Mucosa of stomach (tissue), 1 donor: Measurements from ENCODE around the gene RAB28.
"Not testable (repeated sequence)": the region's sequence is repeated elsewhere in the genome, so short reads cannot be mapped to it uniquely, and the experiment has no call there.

Source experiments
- H3K27me3 ChIP-seq: one replicate; pipeline ENCODE4 v1.7.0; 2013; ENCODE audit warnings: mild to moderate bottlenecking, low read length; ENCODE audit not compliant: control insufficient read depth, insufficient read depth
- H3K36me3 ChIP-seq: one replicate; pipeline ENCODE4 v1.7.0; 2013; ENCODE audit warnings: low read length; ENCODE audit not compliant: control insufficient read depth, insufficient read depth
- H3K4me1 ChIP-seq: one replicate; pipeline ENCODE4 v1.7.0; 2013; ENCODE audit warnings: mild to moderate bottlenecking, low read length; ENCODE audit not compliant: control insufficient read depth, insufficient read depth
- H3K4me3 ChIP-seq: one replicate; pipeline ENCODE4 v1.7.0; 2013; ENCODE audit warnings: low read length
- H3K9ac ChIP-seq: one replicate; pipeline ENCODE4 v1.7.0; 2013; ENCODE audit warnings: mild to moderate bottlenecking, low read length, moderate library complexity
- H3K9me3 ChIP-seq: one replicate; pipeline ENCODE4 v1.7.0; 2013; ENCODE audit warnings: mild to moderate bottlenecking, low read length, moderate library complexity; ENCODE audit not compliant: control insufficient read depth
- donor health status: Pancreatic carcinoma.

Gene RAB28

DNA sequence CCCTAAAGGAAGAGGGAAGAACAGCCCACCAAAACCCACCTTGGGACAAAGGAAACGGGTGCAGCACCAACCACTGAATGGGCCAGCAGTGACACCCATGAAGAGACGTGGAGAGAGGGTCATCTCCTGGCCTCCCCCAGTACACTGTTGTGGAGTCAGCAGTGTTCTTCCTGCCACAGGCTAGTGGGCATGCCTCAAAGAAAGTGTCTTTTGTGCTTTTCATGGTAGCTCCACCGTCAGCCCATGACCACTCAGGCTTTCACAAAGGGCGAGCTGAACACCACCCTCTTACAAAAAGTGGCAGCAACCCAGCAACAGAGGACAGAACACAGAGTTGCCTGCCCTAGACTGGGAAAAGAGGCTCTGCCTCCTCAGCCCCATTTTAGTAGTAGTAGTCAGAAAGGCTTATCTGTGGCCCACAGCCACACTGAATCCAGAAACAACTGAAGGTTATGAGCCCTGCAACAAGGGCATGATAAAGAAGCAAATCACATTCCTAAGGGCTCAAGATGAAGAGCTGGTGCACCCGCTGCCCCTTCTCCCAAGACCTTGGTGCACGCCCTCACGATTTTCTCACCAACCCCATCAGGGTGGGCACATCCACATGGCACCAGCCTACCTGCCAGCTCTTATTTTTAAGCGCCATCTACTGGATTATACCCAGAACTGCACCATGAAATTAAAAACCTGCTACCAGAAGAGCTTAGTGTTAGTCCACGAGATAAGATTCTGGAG, 53.1 kb downstream of the RAB28 start:
- H3K4me3 ChIP-seq, result no peak overlapping the region
- H3K27me3 ChIP-seq, result no peaks in the 10 kb centered on the region
- H3K4me1 ChIP-seq, result peaks cover 10% of the 10 kb centered on the region
- no peaks in the 10 kb centered on the region for H3K9me3 ChIP-seq
- H3K9ac ChIP-seq, result no peak overlapping the region
- no peaks in the 10 kb centered on the region for H3K36me3 ChIP-seq

DNA sequence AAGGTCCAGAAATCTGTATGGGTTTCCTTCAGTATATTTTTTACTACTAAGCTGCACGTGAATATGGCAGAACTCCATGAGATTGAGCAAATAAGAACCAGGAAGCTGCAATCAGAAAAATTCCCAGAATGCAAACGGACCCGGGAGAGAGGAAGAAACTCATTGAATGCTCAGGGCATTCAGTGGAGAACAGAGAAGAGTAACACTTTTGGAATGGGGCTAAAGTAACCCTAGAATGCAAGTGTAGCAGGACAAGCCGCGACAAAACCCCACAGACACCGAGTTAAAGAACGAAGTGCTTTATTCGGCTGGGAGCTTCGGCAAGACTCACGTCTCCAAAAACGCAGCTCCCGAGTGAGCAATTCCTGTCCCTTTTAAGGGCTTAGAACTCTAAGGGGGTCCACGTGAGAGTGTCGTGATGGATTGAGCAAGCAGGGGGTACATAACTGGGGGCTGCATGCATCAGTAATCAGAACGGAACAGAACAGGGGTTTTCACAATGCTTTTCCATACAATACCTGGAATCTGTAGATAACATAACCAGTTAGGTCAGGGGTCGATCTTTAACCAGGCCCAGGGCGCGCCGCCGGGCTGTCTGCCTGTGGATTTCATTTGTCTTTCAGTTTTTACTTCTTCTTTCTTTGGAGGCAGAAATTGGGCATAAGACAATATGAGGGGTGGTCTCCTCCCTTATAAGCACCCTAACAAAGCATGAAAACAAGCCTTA, 56.4 kb downstream of the RAB28 start:
- Histone ChIP-seq H3K9ac (no peak overlapping the region), H3K36me3 (no peaks in the 10 kb centered on the region), H3K4me1 (peaks cover 10% of the 10 kb centered on the region), H3K27me3 (no peaks in the 10 kb centered on the region), H3K4me3 (no peak overlapping the region), H3K9me3 (no peaks in the 10 kb centered on the region)

DNA sequence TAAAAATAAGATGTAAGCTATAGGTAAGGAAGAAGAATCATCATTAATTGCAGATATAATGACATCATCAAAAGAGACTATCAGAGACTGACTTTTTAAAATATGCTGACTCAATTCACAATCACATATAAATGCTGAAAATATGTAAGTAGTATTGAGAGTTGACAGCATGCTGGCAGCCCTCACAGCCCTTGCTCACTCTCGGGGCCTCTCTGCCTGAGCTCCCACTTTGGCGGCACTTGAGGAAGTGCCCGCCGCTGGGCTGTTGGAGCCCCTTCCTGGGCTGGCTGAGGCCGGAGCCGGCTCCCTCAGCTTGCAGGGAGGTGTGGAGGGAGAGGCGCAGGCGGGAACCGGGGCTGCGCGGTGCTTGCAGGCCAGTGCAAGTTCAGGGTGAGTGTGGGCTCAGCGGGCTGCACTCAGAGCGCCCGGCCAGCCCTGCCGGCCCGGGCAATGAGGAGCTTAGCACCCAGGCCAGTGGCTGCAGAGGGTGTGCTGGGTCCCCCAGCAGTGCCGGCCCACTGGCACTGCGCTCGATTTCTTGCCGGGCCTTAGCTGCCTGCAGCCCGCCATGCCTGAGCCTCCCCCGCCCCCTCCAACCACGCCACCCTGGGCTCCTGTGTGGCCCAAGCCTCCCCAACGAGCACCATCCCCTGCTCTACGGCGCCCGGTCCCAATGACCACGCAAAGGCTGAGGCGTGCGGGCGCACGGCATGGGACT, 68.9 kb downstream of the RAB28 start:
- no peaks in the 10 kb centered on the region for H3K9me3 ChIP-seq
- H3K4me3 ChIP-seq, result no peak overlapping the region
- H3K27me3 ChIP-seq, result no peaks in the 10 kb centered on the region
- no peak overlapping the region for H3K9ac ChIP-seq
- H3K36me3 ChIP-seq, result no peaks in the 10 kb centered on the region
- no peaks in the 10 kb centered on the region for H3K4me1 ChIP-seq

DNA sequence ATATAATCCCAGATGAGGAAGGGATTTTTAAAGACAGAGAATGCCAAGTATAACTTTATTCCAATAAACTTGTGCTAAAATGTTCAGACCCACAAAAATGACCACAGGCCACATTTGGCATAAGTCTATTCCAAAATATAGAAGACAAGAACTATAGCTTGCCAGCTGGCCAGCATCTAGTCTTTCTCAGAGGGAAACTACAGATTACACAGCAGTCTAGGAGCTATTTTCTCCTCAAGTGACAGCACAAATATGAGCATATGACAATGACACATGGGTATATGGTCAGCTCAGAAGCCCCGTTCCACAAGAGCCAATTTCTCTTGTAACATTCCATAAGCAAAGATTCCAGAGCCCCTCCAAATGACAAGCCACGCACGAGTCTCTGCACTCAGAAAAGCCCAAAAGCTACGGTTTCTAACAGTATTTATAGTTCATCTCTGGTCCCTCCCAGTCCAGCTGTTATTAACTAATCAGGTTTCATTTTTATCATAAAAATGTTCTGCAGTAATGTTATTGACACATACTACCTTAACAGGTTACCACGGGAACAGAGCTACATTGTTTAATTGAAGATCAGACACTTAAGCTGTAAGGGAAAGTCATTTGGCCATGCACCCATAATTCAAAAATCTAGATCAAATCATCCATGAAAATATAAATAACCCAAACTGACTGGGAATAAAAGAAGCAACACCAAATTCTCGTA, 70.3 kb downstream of the RAB28 start:
- Histone ChIP-seq H3K9ac (no peak overlapping the region), H3K4me3 (no peak overlapping the region), H3K27me3 (no peaks in the 10 kb centered on the region), H3K9me3 (no peaks in the 10 kb centered on the region), H3K36me3 (no peaks in the 10 kb centered on the region), H3K4me1 (no peaks in the 10 kb centered on the region)

DNA sequence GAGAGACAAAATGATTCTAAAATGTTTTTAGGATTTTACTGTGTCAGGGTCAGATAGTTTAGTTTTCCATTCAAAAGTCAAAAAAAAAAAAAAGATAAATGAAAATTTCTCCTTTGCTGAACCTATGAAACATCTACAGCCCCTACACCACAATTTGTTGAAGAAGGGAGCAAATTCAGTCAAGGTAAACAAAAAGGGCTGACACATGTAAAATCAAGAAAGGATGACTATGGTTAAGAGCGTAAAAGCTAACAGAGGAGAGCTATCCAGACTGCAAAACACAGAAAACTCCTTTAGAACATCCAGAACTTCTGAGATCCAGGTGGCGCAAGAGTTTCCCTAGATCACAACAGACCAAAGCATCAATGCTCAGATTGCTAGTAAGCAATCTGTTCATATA, 72.2 kb downstream of the RAB28 start:
- H3K27me3 ChIP-seq, result no peaks in the 10 kb centered on the region

DNA sequence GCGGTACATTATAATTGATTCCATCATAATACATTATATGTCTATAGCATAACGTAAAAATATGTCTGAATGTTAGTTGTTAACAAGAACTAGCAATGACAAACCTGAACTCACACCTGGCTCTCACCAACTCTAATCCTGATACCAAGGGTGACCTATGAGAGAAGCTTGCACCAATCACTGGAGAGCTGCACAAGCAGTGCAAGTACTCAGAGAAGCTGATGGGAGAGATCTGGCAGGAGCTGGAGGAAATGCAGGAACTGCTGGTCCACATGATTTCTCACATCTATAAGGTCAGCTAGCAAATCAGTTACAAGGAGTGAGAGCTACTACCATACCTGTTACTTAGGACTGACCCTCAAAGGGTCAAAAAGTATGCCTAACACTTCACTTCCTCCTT, 74.8 kb downstream of the RAB28 start:
- H3K4me3 ChIP-seq, result no peak overlapping the region
- no peak overlapping the region for H3K9ac ChIP-seq
- H3K27me3 ChIP-seq, result no peaks in the 10 kb centered on the region
- H3K9me3 ChIP-seq, result no peaks in the 10 kb centered on the region
- H3K4me1 ChIP-seq, result no peaks in the 10 kb centered on the region
- no peaks in the 10 kb centered on the region for H3K36me3 ChIP-seq

More for the DNA sequence above, 72.2 kb downstream of the RAB28 start:
- H3K36me3 ChIP-seq, result no peaks in the 10 kb centered on the region
- H3K9ac ChIP-seq, result no peak overlapping the region
- no peak overlapping the region for H3K4me3 ChIP-seq
- H3K4me1 ChIP-seq, result no peaks in the 10 kb centered on the region
- H3K9me3 ChIP-seq, result no peaks in the 10 kb centered on the region

DNA sequence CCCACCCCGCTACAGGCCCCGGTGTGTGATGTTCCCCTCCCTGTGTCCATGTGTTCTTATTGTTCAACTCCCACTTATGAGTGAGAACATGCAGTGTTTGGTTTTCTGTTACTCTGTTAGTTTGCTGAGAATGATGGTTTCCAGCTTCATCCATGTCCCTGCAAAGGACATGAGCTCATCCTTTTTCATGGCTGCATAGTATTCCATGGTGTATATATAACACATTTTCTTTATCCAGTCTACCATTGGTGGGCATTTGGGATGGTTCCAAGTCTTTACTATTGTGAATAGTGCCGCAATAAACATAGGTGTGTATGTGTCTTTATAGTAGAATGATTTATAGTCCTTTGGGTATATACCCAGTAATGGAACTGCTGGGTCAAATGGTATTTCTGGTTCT, 78.0 kb downstream of the RAB28 start:
- H3K4me1 ChIP-seq, H3K4me3 ChIP-seq, H3K9me3 ChIP-seq, H3K36me3 ChIP-seq, H3K9ac ChIP-seq, H3K27me3 ChIP-seq: not testable (repeated sequence)

DNA sequence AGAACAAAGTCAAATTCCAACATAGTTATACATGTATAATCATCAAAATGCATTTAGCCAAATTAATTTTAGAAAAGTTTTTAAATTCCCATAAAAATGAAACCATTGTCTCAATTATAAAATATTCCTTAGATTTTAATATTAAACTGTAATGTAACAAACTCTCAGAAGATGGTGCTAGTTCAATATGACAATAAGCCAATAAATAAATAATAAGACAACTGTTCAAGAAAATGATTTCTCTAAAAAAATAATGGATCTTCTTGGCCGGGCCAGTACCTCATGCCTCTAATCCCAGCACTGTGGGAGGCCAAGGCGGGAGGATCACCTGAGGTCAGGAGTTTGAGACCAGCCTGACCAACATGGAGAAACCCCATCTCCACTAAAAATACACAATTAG, 80.3 kb downstream of the RAB28 start:
- H3K27me3 ChIP-seq, result no peaks in the 10 kb centered on the region
- H3K9me3 ChIP-seq, result no peaks in the 10 kb centered on the region
- H3K4me3 ChIP-seq, result no peak overlapping the region
- H3K36me3 ChIP-seq, result no peaks in the 10 kb centered on the region
- H3K9ac ChIP-seq, result no peak overlapping the region
- no peaks in the 10 kb centered on the region for H3K4me1 ChIP-seq

DNA sequence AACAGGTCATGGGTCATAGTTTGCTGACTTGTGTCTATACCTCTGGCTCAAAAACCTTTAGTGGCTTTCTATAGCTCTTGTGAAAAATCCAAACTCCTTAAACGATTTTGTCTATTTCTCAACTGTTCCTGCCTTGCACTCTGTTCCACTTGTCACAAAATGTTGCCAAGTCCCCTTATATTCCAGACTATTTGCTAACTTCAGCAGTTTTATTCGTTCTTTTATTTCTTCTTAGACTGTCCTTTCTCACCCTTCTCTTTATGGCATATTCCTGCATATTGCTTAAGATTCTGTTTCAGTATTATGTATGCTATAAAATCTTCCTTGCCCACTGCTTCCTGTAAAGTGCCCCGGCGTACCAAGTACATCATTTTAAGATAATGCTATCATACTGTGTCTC, 80.8 kb downstream of the RAB28 start:
- H3K4me1 ChIP-seq, result no peaks in the 10 kb centered on the region
- no peak overlapping the region for H3K4me3 ChIP-seq
- H3K9me3 ChIP-seq, result no peaks in the 10 kb centered on the region
- H3K36me3 ChIP-seq, result no peaks in the 10 kb centered on the region
- H3K9ac ChIP-seq, result no peak overlapping the region
- no peaks in the 10 kb centered on the region for H3K27me3 ChIP-seq

DNA sequence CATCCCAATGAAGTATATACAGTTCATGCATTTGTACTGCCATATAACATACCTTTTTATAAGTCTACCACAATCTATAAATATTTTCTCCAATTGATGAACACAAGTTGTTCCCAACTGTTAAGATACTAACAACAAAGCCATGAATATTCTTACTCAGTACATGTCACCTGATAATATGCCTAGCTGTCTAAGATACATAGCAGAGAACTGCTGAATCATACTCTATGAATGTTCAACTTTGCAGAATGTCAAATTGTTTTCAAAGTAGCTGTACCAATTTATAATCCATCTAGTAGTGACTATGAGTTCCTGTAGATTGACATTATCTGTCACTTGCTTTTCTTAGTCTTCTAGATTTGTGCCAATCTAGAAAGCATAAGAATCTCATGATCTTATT, 84.9 kb downstream of the RAB28 start:
- Histone ChIP-seq H3K9ac (no peak overlapping the region), H3K27me3 (no peaks in the 10 kb centered on the region), H3K36me3 (no peaks in the 10 kb centered on the region), H3K9me3 (no peaks in the 10 kb centered on the region), H3K4me3 (no peak overlapping the region), H3K4me1 (no peaks in the 10 kb centered on the region)

DNA sequence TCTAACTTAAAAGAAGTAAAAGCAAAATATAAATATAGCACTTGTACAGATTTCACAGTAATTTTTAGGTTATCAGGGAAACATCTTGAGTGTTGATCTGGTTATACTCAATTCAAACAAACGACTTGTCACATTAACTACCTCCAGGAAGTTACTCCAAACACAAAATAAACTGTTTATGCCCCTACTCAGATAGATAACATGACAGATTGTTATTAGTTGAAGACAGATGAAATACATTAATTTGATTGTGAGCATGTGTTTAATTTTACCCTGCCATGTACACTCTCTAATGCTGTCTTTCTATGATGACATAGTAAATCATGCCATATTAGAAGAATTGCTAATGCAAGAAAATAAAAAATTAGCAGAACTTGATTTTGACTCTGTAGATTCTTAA, 88.0 kb downstream of the RAB28 start:
- Histone ChIP-seq H3K4me3 (no peak overlapping the region), H3K27me3 (no peaks in the 10 kb centered on the region), H3K9me3 (no peaks in the 10 kb centered on the region), H3K4me1 (no peaks in the 10 kb centered on the region), H3K36me3 (no peaks in the 10 kb centered on the region), H3K9ac (no peak overlapping the region)

DNA sequence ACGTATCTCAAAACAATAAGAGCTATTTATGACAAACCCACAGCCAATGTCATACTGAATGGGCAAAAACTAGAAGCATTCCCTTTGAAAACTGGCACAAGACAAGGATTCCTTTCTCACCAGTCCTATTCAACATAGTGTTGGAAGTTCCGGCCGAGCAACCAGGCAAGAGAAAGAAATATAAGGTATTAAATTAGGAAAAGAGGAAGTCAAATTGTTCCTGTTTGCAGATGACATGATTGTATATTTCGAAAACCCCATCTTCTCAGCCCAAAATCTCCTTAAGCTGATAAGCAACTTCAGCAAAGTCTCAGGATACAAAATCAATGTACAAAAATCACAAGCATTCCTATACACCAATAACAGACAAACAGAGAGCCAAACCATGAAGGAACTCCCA, 94.2 kb downstream of the RAB28 start:
- not testable (repeated sequence) for H3K9ac ChIP-seq, H3K4me1 ChIP-seq, H3K9me3 ChIP-seq, H3K36me3 ChIP-seq, H3K27me3 ChIP-seq, H3K4me3 ChIP-seq
